HG03442 (cell line): ENCODE results near the gene METRN.
"Not testable (repeated sequence)": the region's sequence is repeated elsewhere in the genome, so short reads cannot be mapped to it uniquely, and the experiment has no call there.

Experiments
- ATAC-seq: cut with Tn5 transposase; IDR thresholded peaks from one replicate; pipeline ENCODE4 v1.9.1; 2021; ENCODE audit warnings: mild to moderate bottlenecking, moderate library complexity; ENCODE audit not compliant: unreplicated experiment

The METRN gene

DNA sequence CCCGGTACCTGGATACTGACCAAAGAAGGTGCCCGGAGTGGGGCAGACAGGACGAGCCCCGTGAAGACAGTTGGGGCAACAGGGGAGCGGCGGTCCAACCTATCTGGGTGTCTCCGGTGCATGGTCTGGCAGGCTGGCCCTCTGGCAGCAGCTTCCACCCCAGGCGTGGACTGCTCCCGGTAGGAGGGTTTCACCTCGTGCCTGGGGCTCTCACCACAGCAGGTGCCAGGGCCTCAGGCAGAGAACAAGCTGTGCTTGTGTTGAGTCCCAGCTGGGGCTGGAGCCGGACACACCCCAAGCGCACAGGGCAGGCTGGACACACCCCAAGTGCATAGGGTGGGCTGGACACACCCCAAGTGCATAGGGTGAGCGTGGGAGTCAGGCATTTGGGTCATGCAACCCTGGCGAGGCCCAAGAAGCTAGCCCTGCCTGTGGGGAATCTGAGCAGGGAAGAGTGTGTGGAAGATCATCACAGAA, 7.8 kb upstream of the METRN start:
- no peak for ATAC-seq

GRCh38 chr16:708019-708418, 6.9 kb upstream of the METRN start:
- ATAC-seq, result no peak

DNA sequence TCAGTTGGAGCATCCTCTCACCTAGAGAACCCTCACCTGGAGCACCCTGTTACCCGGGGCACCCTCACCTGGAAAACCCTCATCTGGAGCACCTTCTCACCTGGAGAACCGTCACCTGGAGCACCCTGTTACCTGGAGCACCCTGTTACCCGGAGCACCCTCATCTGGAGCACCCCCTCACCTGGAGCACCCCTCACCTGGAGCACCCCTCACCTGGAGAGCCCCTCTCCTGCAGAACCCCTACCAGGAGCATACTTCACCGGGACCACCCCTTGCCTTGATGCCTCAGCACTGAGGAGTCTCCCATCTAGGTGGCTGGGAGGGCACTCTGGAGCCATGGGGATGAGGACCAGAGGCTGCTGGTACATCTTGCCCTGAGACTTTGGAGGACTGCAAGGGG, 6.0 kb upstream of the METRN start:
- ATAC-seq, result no peak

- no peak for ATAC-seq
Observed at GRCh38 chr16:709566-710499, 5.1 kb upstream of the METRN start.

DNA sequence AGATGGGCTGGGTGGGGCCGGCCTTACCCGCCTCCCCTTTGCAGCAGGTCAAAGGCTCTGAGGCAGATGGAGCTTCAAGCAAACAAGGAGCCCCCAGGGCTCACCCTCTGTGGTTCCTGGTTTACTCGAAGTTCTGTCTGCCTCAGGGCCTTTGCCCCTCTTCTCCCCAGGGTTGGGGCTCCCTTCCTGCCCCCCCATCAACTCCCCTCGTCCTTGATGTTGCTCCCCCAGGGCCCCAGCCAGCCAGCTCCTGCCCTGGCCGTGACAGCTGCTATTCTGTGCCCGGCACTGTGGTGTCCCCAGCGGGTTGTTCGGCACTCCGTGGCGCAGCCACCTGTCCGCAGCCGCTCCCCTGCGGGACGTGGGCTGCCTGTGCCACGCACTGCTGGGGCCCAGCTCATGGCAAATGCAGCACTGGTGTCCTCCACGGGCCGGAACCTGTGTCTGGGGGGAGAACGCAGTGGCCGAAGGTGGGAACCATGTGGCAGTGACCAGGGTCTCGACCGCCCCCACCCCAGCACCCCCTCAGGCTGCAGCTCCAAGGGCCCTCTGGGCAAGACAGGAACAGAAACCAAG, 4.3 kb upstream of the METRN start:
- no peak for ATAC-seq

GRCh38 chr16:711084-711483, 3.8 kb upstream of the METRN start:
- no peak for ATAC-seq

GRCh38 chr16:711548-712320, 3.2 kb upstream of the METRN start:
- ATAC-seq, result no peak

- not testable (repeated sequence) for ATAC-seq
Observed at GRCh38 chr16:712740-713250, 2.1 kb upstream of the METRN start.

- ATAC-seq, result no peak
Observed at GRCh38 chr16:714079-714478, 839 bp upstream of the METRN start.

DNA sequence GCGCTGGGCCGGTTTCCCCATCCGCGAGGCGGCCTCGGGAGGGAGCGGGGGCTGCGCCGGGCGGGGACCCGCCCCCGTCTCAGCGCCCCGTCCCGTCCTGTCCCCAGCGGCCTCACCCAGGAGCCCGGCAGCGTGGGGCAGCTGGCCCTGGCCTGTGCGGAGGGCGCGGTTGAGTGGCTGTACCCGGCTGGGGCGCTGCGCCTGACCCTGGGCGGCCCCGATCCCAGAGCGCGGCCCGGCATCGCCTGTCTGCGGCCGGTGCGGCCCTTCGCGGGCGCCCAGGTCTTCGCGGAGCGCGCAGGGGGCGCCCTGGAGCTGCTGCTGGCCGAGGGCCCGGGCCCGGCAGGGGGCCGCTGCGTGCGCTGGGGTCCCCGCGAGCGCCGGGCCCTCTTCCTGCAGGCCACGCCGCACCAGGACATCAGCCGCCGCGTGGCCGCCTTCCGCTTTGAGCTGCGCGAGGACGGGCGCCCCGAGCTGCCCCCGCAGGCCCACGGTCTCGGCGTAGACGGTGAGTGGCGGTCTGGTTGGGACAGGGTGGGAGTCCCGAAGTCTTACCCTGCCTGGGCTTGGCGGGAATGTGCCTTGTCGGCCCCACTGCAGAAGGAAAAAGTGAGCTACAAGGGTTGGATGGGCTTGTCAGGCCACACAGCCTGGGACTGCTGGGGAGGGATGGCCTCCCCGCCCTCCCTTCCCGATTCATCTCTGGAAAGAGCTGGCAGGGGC, 720 bp downstream of the METRN start:
- ATAC-seq, result peak; percentile 23

DNA sequence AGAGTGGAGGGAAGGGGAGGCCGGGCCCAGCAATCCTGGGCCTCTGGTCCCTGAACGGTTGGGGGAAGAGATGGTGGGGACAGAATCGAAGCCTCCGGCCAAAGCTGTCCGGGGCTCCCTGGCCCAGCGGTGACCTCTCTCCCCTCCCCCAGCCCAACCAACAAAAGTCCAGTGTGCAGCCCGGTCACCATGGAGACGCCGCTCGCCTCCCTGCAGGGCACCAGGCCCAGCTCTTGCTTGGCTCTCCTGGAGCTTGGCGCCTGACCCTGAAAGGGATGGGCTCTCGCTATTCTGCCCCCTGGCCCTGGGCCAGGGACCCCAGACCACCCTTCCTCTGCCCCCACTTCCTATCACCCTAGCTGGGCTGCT, 1.3 kb downstream of the METRN start:
- ATAC-seq, result no peak

GRCh38 chr16:716768-717325, 1.9 kb downstream of the METRN start:
- no peak for ATAC-seq

GRCh38 chr16:717450-718245, 2.7 kb downstream of the METRN start:
- ATAC-seq, result no peak

DNA sequence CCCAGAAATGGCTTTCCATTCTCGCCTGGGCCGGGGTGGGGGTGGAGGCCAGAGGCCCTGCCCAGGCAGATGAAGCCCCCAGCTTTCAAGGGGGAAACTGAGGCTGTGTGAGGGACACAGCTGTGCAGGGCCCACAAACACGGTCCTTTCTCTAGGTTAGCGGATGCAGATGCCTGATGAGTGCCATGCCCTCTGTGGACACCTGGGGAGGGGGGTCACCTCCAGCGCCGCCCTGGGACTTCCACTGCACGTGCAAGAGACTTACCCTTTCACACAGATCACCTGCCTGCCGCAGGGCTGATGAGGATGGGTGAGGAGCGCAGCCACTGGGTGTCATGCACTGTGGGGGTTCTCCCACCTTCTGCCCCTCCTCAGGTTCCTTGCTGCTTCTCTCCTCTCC, 3.5 kb downstream of the METRN start:
- no peak for ATAC-seq

DNA sequence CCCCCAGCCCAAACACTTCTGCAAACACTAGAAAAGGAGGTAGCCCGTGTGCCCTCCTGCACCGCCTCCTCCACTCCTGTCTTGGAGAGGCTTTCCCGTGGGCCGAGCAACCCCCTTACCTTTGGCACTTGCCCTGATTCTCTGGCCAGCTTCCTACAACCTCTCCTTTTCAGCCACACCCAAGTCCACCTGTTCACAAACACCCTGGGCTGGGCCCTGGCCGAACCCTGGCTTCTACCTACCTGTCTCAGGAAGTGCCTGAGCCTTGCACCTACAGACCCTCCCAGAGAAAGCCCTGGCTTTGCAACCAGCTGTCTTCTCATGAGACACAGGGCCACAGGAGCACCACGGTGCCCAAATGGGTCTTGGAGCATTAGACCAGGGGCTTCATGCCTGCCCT, 4.0 kb downstream of the METRN start:
- ATAC-seq, result no peak

GRCh38 chr16:719815-720446, 5.0 kb downstream of the METRN start:
- no peak for ATAC-seq

- peak; percentile 18 for ATAC-seq
Observed at GRCh38 chr16:720447-720989, 5.6 kb downstream of the METRN start.

DNA sequence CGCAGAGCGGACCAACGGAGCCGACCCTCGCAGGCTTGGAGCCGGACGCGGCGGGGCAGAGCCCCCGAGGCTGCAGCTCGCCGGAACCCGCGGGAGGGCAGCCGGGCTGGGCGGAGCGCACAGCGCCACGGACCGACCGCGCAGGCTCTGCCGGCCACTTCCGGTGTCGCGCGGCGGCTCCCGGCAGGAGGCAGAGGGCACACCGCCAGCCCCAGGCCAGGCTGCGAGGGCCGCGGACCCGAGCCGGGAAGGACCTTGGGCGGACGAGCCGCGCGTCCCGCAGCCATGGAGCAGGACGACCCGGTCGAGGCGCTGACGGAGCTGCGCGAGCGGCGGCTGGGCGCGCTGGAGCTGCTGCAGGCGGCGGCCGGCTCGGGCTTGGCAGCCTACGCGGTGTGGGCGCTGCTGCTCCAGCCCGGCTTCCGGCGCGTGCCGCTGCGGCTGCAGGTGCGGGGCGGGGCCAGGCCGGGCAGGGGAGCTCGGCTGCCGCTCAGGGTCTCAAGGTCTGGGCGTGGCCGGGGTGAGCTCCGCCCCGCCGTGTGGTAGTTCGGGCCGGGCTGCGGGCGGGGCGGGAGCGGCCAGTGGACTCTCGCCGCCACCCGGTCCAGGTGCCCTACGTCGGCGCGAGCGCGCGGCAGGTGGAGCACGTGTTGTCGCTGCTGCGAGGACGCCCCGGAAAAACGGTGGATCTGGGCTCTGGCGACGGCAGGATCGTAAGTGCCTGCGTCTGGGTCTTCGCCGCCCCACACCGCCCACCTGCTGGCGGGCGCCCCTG, 6.3 kb downstream of the METRN start, which contains the start of gene ANTKMT:
Gene ANTKMT (plus strand): TSS at position 157 of the 775 bp plus-strand sequence. CDS start 129 bp downstream, at position 286.
- ATAC-seq, result peak; percentile 62
